HepG2 (cell line): ENCODE measurements around the gene TPI1. TPM values are rescaled to one million over a fixed set of nuclear protein-coding genes. Genes with fewer than 3 reads are reported as not detected.

Experiments used
- ATAC-seq: fragments of 200-7000 bp; cut with Tn5 transposase; 3 replicates; pipeline ENCODE4 v1.9.1; 2020; ENCODE audit warnings: mild to moderate bottlenecking, moderate library complexity
- BruUV-seq: library from RNA; stranded (reverse); fragments of 400-500 nt; replicated peaks from 2 replicates; lab custom pipeline; 2021; lab: Mats Ljungman, UMichigan
- CTCF ChIA-PET: fragments of 300-600 bp; formaldehyde crosslinking; extraction: SDS; loops from one replicate; lab custom pipeline; 2021; ENCODE audit warnings: low total read pairs, inconsistent platforms, low intra/inter-chr PET ratio; lab: Yijun Ruan, JAX
- POLR2A ChIA-PET: fragments of 350-600 bp; sonication (Branson Sonifier 250); formaldehyde crosslinking; loops from one replicate; lab custom pipeline; 2020; ENCODE audit warnings: antibody characterized with exemption, inconsistent platforms; lab: Yijun Ruan, JAX
- DNase-seq: peaks from one replicate; pipeline ENCODE4 v3.0.0-alpha.2; 2015; ENCODE audit warnings: low spot score
- FAIRE-seq: peaks from 3 replicates; lab custom pipeline; 2011; peaks lifted over from hg19 to GRCh38; lab: Jason Lieb, UNC
- H2AFZ ChIP-seq: one replicate; pipeline ENCODE4 v1.6.1; 2011; ENCODE audit warnings: low read length, inconsistent platforms
- H3K27ac ChIP-seq: fragments of 300-600 bp; 3 replicates; pipeline ENCODE4 v1.8.0; 2011; ENCODE audit warnings: mixed run types, mild to moderate bottlenecking, mixed read lengths, low read length, inconsistent platforms; ENCODE audit not compliant: insufficient read depth; ENCODE audit errors: extremely low read length
- H3K27me3 ChIP-seq, 2 experiments: fragments of 200-600 bp in 1 of 2; 2 replicates in 1 of 2; 3 replicates in 1 of 2; pipeline versions ENCODE4 v1.6.0 to v1.8.0; 2011; ENCODE audit warnings: low read length in 2 of 2, mild to moderate bottlenecking in 2 of 2, moderate library complexity in 2 of 2, inconsistent platforms in 1 of 2; ENCODE audit not compliant: insufficient read depth in 2 of 2, control insufficient read depth in 1 of 2
- H3K36me3 ChIP-seq, 2 experiments: fragments of 200-600 bp in 1 of 2; replicated peaks in 1 of 2; 2 replicates in 1 of 2; 3 replicates in 1 of 2; pipeline versions ENCODE4 v1.5.1 to v1.8.0; 2011; ENCODE audit warnings: low read length in 2 of 2, inconsistent platforms in 1 of 2; ENCODE audit not compliant: insufficient read depth in 2 of 2, control insufficient read depth in 1 of 2
- H3K4me1 ChIP-seq: 2 replicates; pipeline ENCODE4 v1.5.1; 2012; ENCODE audit warnings: low read length, inconsistent platforms; ENCODE audit not compliant: insufficient read depth
- H3K4me2 ChIP-seq: 2 replicates; pipeline ENCODE4 v1.6.0; 2011; ENCODE audit warnings: low read depth, low read length, inconsistent platforms
- H3K4me3 ChIP-seq, 3 experiments: fragments of 200-600 bp in 1 of 3; sonication (generic), shearing (Covaris generic) in 1 of 3; replicated peaks in 1 of 3; 2 replicates each; pipeline ENCODE4 v1.5.1; 2011 to 2016; ENCODE audit warnings: low read length in 3 of 3, inconsistent platforms in 2 of 3, low read depth in 2 of 3, mild to moderate bottlenecking in 2 of 3, control low read depth in 1 of 3, mixed read lengths in 1 of 3; ENCODE audit not compliant: insufficient read depth in 1 of 3
- H3K79me2 ChIP-seq: one replicate; pipeline ENCODE4 v1.6.1; 2011; ENCODE audit warnings: low read length, inconsistent platforms; ENCODE audit not compliant: insufficient read depth
- H3K9ac ChIP-seq: 2 replicates; pipeline ENCODE4 v1.6.0; 2011; ENCODE audit warnings: mild to moderate bottlenecking, low read depth, low read length, inconsistent platforms; ENCODE audit not compliant: insufficient read depth
- H3K9me3 ChIP-seq: 2 replicates; pipeline ENCODE4 v1.5.1; 2012; ENCODE audit warnings: mild to moderate bottlenecking, low read length
- H4K20me1 ChIP-seq: 2 replicates; pipeline ENCODE4 v1.6.0; 2011; ENCODE audit warnings: inconsistent platforms, mild to moderate bottlenecking, low read length, moderate library complexity; ENCODE audit not compliant: insufficient read depth
- CREB1 ChIP-seq, 2 experiments: fragments of 450-650 bp in 1 of 2; IDR thresholded peaks; 2 replicates each; pipeline ENCODE4 v1.6.1; 2016 to 2017; ENCODE audit warnings: control low read depth in 1 of 2, mild to moderate bottlenecking in 1 of 2, missing compliant biosample characterization in 1 of 2, missing genetic modification characterization in 1 of 2
- CREBL2 ChIP-seq: sonication (generic); formaldehyde crosslinking; IDR thresholded peaks from 2 replicates; pipeline ENCODE4 v1.8.1; 2023; ENCODE audit warnings: missing genetic modification reagents, mild to moderate bottlenecking, borderline replicate concordance
- CREM ChIP-seq, 2 experiments: sonication (generic) in 1 of 2; formaldehyde crosslinking in 1 of 2; IDR thresholded peaks; 2 replicates each; pipeline versions ENCODE4 v1.4.0 to v1.6.1; 2016 to 2020; ENCODE audit warnings: antibody characterized with exemption in 1 of 2, mild to moderate bottlenecking in 1 of 2, missing genetic modification reagents in 1 of 2
- DMTF1 ChIP-seq: sonication (generic); formaldehyde crosslinking; IDR thresholded peaks from 2 replicates; pipeline ENCODE4 v1.4.0; 2020; ENCODE audit warnings: mild to moderate bottlenecking, missing genetic modification reagents
- EEA1 ChIP-seq: sonication (generic); formaldehyde crosslinking; IDR thresholded peaks from 2 replicates; pipeline ENCODE4 v1.5.1; 2020; ENCODE audit warnings: mild to moderate bottlenecking, missing genetic modification reagents, borderline replicate concordance
- FOXC1 ChIP-seq: sonication (generic); formaldehyde crosslinking; IDR thresholded peaks from 2 replicates; pipeline ENCODE4 v1.8.0; 2022; ENCODE audit warnings: mild to moderate bottlenecking, missing genetic modification reagents, borderline replicate concordance
- HMGXB4 ChIP-seq, 2 experiments: sonication (generic) in 1 of 2; formaldehyde crosslinking in 1 of 2; IDR thresholded peaks; 2 replicates each; pipeline versions ENCODE4 v1.4.0 to v1.6.1; 2018 to 2020; ENCODE audit warnings: missing genetic modification reagents in 2 of 2, borderline replicate concordance in 1 of 2, low read depth in 1 of 2, mild to moderate bottlenecking in 1 of 2, missing biosample characterization in 1 of 2
- HOXA9 ChIP-seq: sonication (generic); formaldehyde crosslinking; IDR thresholded peaks from 2 replicates; pipeline ENCODE4 v1.8.1; 2022; ENCODE audit warnings: missing genetic modification reagents, mild to moderate bottlenecking, moderate library complexity, borderline replicate concordance
- NCOA5 ChIP-seq: sonication (generic); formaldehyde crosslinking; IDR thresholded peaks from 2 replicates; pipeline ENCODE4 v1.4.0; 2020; ENCODE audit warnings: missing genetic modification reagents
- SAP130 ChIP-seq: IDR thresholded peaks from 2 replicates; pipeline ENCODE4 v1.6.1; 2016; ENCODE audit warnings: low read depth
- SOX13 ChIP-seq, 3 experiments: fragments of 450-650 bp in 1 of 3; sonication (generic) in 1 of 3; formaldehyde crosslinking in 1 of 3; IDR thresholded peaks in 2 of 3; conservative IDR thresholded peaks in 1 of 3; 2 replicates each; pipeline versions ENCODE4 v1.5.0 to v1.6.1; 2016 to 2020; ENCODE audit warnings: antibody characterized with exemption in 1 of 3, mild to moderate bottlenecking in 1 of 3, missing compliant biosample characterization in 1 of 3, missing genetic modification reagents in 1 of 3, moderate library complexity in 1 of 3
- SRF ChIP-seq: IDR thresholded peaks from 2 replicates; pipeline ENCODE4 v1.6.1; 2011; ENCODE audit warnings: mild to moderate bottlenecking, low read depth, low read length, moderate library complexity
- SYNCRIP ChIP-seq: fragments of 200-400 bp; formaldehyde crosslinking; IDR thresholded peaks from 2 replicates; pipeline ENCODE4 v1.6.1; 2018; ENCODE audit warnings: mild to moderate bottlenecking, low read depth, low read length; ENCODE audit not compliant: insufficient read depth
- ZC3H4 ChIP-seq: sonication (generic); formaldehyde crosslinking; IDR thresholded peaks from 2 replicates; pipeline ENCODE4 v1.4.0; 2020; ENCODE audit warnings: missing genetic modification reagents, borderline replicate concordance
- ZFAT ChIP-seq: sonication (generic); formaldehyde crosslinking; conservative IDR thresholded peaks from 2 replicates; pipeline ENCODE4 v1.8.1; 2023; ENCODE audit warnings: missing genetic modification reagents, inconsistent platforms
- ZMYM2 ChIP-seq: sonication (generic); formaldehyde crosslinking; IDR thresholded peaks from 2 replicates; pipeline ENCODE4 v1.8.0; 2022; ENCODE audit warnings: mild to moderate bottlenecking, missing genetic modification reagents
- ZNF331 ChIP-seq: sonication (generic); formaldehyde crosslinking; IDR thresholded peaks from 2 replicates; pipeline ENCODE4 v1.4.0; 2020; ENCODE audit warnings: missing genetic modification reagents
- ZNF75D ChIP-seq: sonication (generic); formaldehyde crosslinking; IDR thresholded peaks from 2 replicates; pipeline ENCODE4 v1.8.1; 2023; ENCODE audit warnings: missing genetic modification reagents, mild to moderate bottlenecking, borderline replicate concordance
- ZNF816 ChIP-seq: sonication (generic); formaldehyde crosslinking; IDR thresholded peaks from 2 replicates; pipeline ENCODE4 v1.8.0; 2022; ENCODE audit warnings: missing genetic modification reagents, mild to moderate bottlenecking, borderline replicate concordance
- WGBS: methylation state at CpG from one replicate; pipeline ENCODE4 v1.1.6; 2017; ENCODE audit warnings: low lambda C conversion rate; 5-methylcytosine and 5-hydroxymethylcytosine counted together
- in situ Hi-C: cut with HindIII; loops from 2 replicates; pipeline ENCODE4 v1.10.0; 2017; ENCODE audit warnings: low pct_unique_long_range_greater_than_20kb; ENCODE audit not compliant: extremely low pct_ligation_motif_present
- intact Hi-C: fragments of 100-400 bp; cut with micrococcal nuclease; formaldehyde crosslinking; loops from one replicate; pipeline ENCODE4 v1.10.0; 2022; ENCODE audit not compliant: unreplicated experiment
- polyA plus RNA-seq, 8 experiments: library from polyadenylated mRNA; depleted of rRNA in 3 of 8; stranded (reverse) in 7 of 8; unstranded in 1 of 8; fragments of >200 nt; fragmentation: Illumina TruSeq in 4 of 8; extraction: Trizol in 4 of 8; gene quantifications; 2 replicates each; pipeline versions ENCODE4 v1.2.1 to v1.2.3, GENCODE V29; 2011 to 2016; ENCODE audit warnings: low read depth in 4 of 8, missing spikeins in 1 of 8, mixed read lengths in 1 of 8; ENCODE audit not compliant: insufficient read depth in 1 of 8
- total RNA-seq, 5 experiments: library from RNA; depleted of rRNA; stranded (reverse); fragments of >200 nt; fragmentation: Illumina TruSeq; extraction: Trizol; gene quantifications; 2 replicates each; pipeline ENCODE4 v1.2.3, GENCODE V29; 2016; ENCODE audit warnings: low read depth in 1 of 5

Gene TPI1
- total and polyA plus RNA-seq, 2 of the 13 experiments (the other 11 are each of a cell fraction or from before 2014, with no cell fraction given) = 945 to 2,535 TPM

GRCh38 chr12:6894321-6894720 lies 27.0 kb downstream of the TPI1 start (continued):
- no peak for TF ChIP-seq ZMYM2 (CRISPR knock-in tag)
- TF ChIP-seq ZNF75D (CRISPR knock-in tag) = no peak
- no peak for TF ChIP-seq SYNCRIP
- no peak for TF ChIP-seq HMGXB4 (CRISPR knock-in tag; IDR thresholded peaks at IDR 0.05; ENCODE audit: borderline replicate concordance in 1 of 2, low read depth in 1 of 2)
- TF ChIP-seq ZNF816 (CRISPR knock-in tag) = no peak

- POLR2A ChIA-PET = no interaction called here
- no TSS peak for BruUV-seq
- H3K4me2 ChIP-seq = no peak overlapping the region
Measured at GRCh38 chr12:6896846-6897435, 29.6 kb downstream of the TPI1 start.

More at GRCh38 chr12:6896846-6897435, 29.6 kb downstream of the TPI1 start:
- H3K27ac ChIP-seq = no peak overlapping the region
- no peaks in the 10 kb centered on the region for H4K20me1 ChIP-seq
- no peaks in the 10 kb centered on the region for H3K79me2 ChIP-seq
- TF ChIP-seq ZFAT (CRISPR knock-in tag) (no peak), DMTF1 (no peak), ZNF331 (CRISPR knock-in tag) (no peak), EEA1 (CRISPR knock-in tag) (no peak), HOXA9 (CRISPR knock-in tag) (no peak), SAP130 (CRISPR knock-in tag) (no peak), ZC3H4 (no peak), SOX13 (IDR thresholded peaks at IDR 0.05) (no peak), SOX13 (CRISPR knock-in tag; conservative IDR thresholded peaks at IDR 0.05 in 1 of 2, IDR thresholded peaks at IDR 0.05 in 1 of 2) (no peak), SRF (no peak), NCOA5 (CRISPR knock-in tag) (no peak), CREBL2 (CRISPR knock-in tag) (no peak), CREM (IDR thresholded peaks at IDR 0.05) (no peak), CREM (CRISPR knock-in tag; IDR thresholded peaks at IDR 0.05) (no peak), FOXC1 (CRISPR knock-in tag) (no peak), CREB1 (IDR thresholded peaks at IDR 0.05) (no peak), CREB1 (CRISPR knock-in tag; IDR thresholded peaks at IDR 0.05) (no peak)
- no peak overlapping the region for H2AFZ ChIP-seq
- H3K4me3 ChIP-seq = no peak overlapping the region
- intact Hi-C loops (no loop called here), in situ Hi-C loops (no loop called here)
- no peaks in the 10 kb centered on the region for H3K27me3 ChIP-seq
- H3K4me1 ChIP-seq = peaks cover 35% of the 10 kb centered on the region
- ATAC-seq = no peak
- no peak for FAIRE-seq
- no peaks in the 10 kb centered on the region for H3K9me3 ChIP-seq
- no peaks in the 10 kb centered on the region for H3K36me3 ChIP-seq
- 84% methylated on average over 6 of the region's 6 CpGs for WGBS
- no peak for DNase-seq
- no peak overlapping the region for H3K9ac ChIP-seq
- CTCF ChIA-PET = no interaction called here
